Liver (tissue), 9 donors: ENCODE measurements around the gene PPP2CA. TPM values are rescaled to one million over a fixed set of nuclear protein-coding genes. Genes with fewer than 3 reads are reported as not detected.

ENCODE experiments used
- DNase-seq: peaks from one replicate; pipeline ENCODE4 v3.0.0-alpha.2; 2017; ENCODE audit warnings: low spot score
- H3K27ac ChIP-seq, 2 donors: one replicate each; pipeline ENCODE4 v1.7.0; 2013; ENCODE audit warnings: inconsistent platforms in 2 of 2, low read length in 2 of 2, control low read depth in 1 of 2, low read depth in 1 of 2, mild to moderate bottlenecking in 1 of 2
- H3K27me3 ChIP-seq, 4 donors: one replicate each; pipeline versions ENCODE4 v1.6.1 to v1.7.0; 2013; ENCODE audit warnings: low read length in 3 of 4, inconsistent platforms in 1 of 4, mild to moderate bottlenecking in 1 of 4, moderate library complexity in 1 of 4; ENCODE audit not compliant: control insufficient read depth in 4 of 4, insufficient read depth in 4 of 4
- H3K36me3 ChIP-seq, 4 donors: one replicate each; pipeline versions ENCODE4 v1.6.1 to v1.7.0; 2013; ENCODE audit warnings: low read length in 3 of 4, mild to moderate bottlenecking in 3 of 4, low read depth in 1 of 4, moderate library complexity in 1 of 4; ENCODE audit not compliant: control insufficient read depth in 4 of 4, insufficient read depth in 3 of 4
- H3K4me1 ChIP-seq, 4 donors: one replicate each; pipeline versions ENCODE4 v1.6.1 to v1.7.0; 2013; ENCODE audit warnings: low read length in 3 of 4, mild to moderate bottlenecking in 3 of 4, moderate library complexity in 1 of 4; ENCODE audit not compliant: control insufficient read depth in 4 of 4, insufficient read depth in 4 of 4
- H3K4me3 ChIP-seq, 3 donors: one replicate each; pipeline versions ENCODE4 v1.6.1 to v1.7.0; 2013; ENCODE audit warnings: low read length in 3 of 3, control low read depth in 1 of 3, low read depth in 1 of 3, mild to moderate bottlenecking in 1 of 3
- H3K9ac ChIP-seq, 2 donors: one replicate each; pipeline ENCODE4 v1.7.0; 2013; ENCODE audit warnings: low read length in 2 of 2, mild to moderate bottlenecking in 2 of 2, moderate library complexity in 2 of 2, control low read depth in 1 of 2, low read depth in 1 of 2
- H3K9me3 ChIP-seq, 4 donors: one replicate each; pipeline versions ENCODE4 v1.6.1 to v1.7.0; 2013; ENCODE audit warnings: low read length in 3 of 4; ENCODE audit not compliant: control insufficient read depth in 4 of 4
- ATF3 ChIP-seq: IDR thresholded peaks from 2 replicates; pipeline ENCODE4 v1.6.1; 2016; ENCODE audit warnings: antibody characterized with exemption
- EGR1 ChIP-seq, 2 donors: IDR thresholded peaks; 2 replicates each; pipeline ENCODE4 v1.6.1; 2016 to 2018; ENCODE audit warnings: antibody characterized with exemption in 2 of 2, low read depth in 2 of 2
- FOXA1 ChIP-seq: IDR thresholded peaks from 2 replicates; pipeline ENCODE4 v1.6.1; 2016; ENCODE audit warnings: antibody characterized with exemption
- FOXA2 ChIP-seq: IDR thresholded peaks from 2 replicates; pipeline ENCODE4 v1.6.1; 2016; ENCODE audit warnings: antibody characterized with exemption
- GABPA ChIP-seq, 2 donors: IDR thresholded peaks in 1 of 2; conservative IDR thresholded peaks in 1 of 2; 2 replicates each; pipeline ENCODE4 v1.6.1; 2016; ENCODE audit warnings: antibody characterized with exemption in 2 of 2, mild to moderate bottlenecking in 1 of 2, moderate library complexity in 1 of 2
- HNF4A ChIP-seq, 2 donors: conservative IDR thresholded peaks; 2 replicates each; pipeline ENCODE4 v1.6.1; 2016; ENCODE audit warnings: antibody characterized with exemption in 2 of 2, mild to moderate bottlenecking in 2 of 2
- HNF4G ChIP-seq: IDR thresholded peaks from 2 replicates; pipeline ENCODE4 v1.6.1; 2016; ENCODE audit warnings: antibody characterized with exemption
- JUND ChIP-seq, 2 donors: IDR thresholded peaks; 2 replicates each; pipeline ENCODE4 v1.6.1; 2016; ENCODE audit warnings: antibody characterized with exemption in 2 of 2
- MAX ChIP-seq: IDR thresholded peaks from 2 replicates; pipeline ENCODE4 v1.6.1; 2016; ENCODE audit warnings: antibody characterized with exemption
- NR2F2 ChIP-seq: IDR thresholded peaks from 2 replicates; pipeline ENCODE4 v1.6.1; 2016; ENCODE audit warnings: antibody characterized with exemption
- RAD21 ChIP-seq, 2 donors: IDR thresholded peaks; 2 replicates each; pipeline ENCODE4 v1.6.1; 2016; ENCODE audit warnings: antibody characterized with exemption in 2 of 2, mild to moderate bottlenecking in 2 of 2
- REST ChIP-seq: IDR thresholded peaks from 2 replicates; pipeline ENCODE4 v1.6.1; 2016; ENCODE audit warnings: antibody characterized with exemption, mild to moderate bottlenecking
- RXRA ChIP-seq, 2 donors: IDR thresholded peaks; 2 replicates each; pipeline ENCODE4 v1.6.1; 2017 to 2018; ENCODE audit warnings: antibody characterized with exemption in 2 of 2, mild to moderate bottlenecking in 1 of 2
- SP1 ChIP-seq: IDR thresholded peaks from 2 replicates; pipeline ENCODE4 v1.6.1; 2018; ENCODE audit warnings: antibody characterized with exemption, mild to moderate bottlenecking
- TAF1 ChIP-seq: conservative IDR thresholded peaks from 2 replicates; pipeline ENCODE4 v1.6.1; 2016; ENCODE audit warnings: antibody characterized with exemption, mild to moderate bottlenecking
- YY1 ChIP-seq: IDR thresholded peaks from 2 replicates; pipeline ENCODE4 v1.6.1; 2016; ENCODE audit warnings: antibody characterized with exemption, mild to moderate bottlenecking
- ZBTB33 ChIP-seq: IDR thresholded peaks from 2 replicates; pipeline ENCODE4 v1.6.1; 2016; ENCODE audit warnings: antibody characterized with exemption
- WGBS: extraction: QIAGEN DNeasy Blood & Tissue Kit; methylation state at CpG from one replicate; pipeline ENCODE4 v1.1.7; 2013; 5-methylcytosine and 5-hydroxymethylcytosine counted together
- polyA plus RNA-seq, 2 donors: library from polyadenylated mRNA; stranded (reverse) in 1 of 2; unstranded in 1 of 2; fragments of 200-250 nt in 1 of 2; fragments of >200 nt in 1 of 2; fragmentation: Nextera tagmentation in 1 of 2; extraction: Ambion mirVana in 1 of 2; gene quantifications; one replicate each; pipeline versions ENCODE4 v1.2.1 to v1.2.3, GENCODE V29; 2013 to 2015
- total RNA-seq, 2 donors: library from RNA; depleted of rRNA; stranded (reverse); fragments of >200 nt; gene quantifications; one replicate each; pipeline ENCODE4 v1.2.3, GENCODE V29; 2014
- donor health status: healthy.
- donor health status: healthy.
- donor health status: healthy.
- donor health status: healthy.
- donor health status: healthy.

PPP2CA gene
- 10 to 100 TPM; 45.2 to 71.6 TPM for total RNA-seq
- polyA plus RNA-seq = 10 to 100 TPM; 43.3 to 64.9 TPM

- peak within 1 kb of the TSS; percentile 95 to 98 for H3K9ac ChIP-seq
- peak within 1 kb of the TSS; percentile 84 to 98 (median 96) for H3K4me3 ChIP-seq
- no peaks in the 10 kb centered on the region for H3K36me3 ChIP-seq
- H3K9me3 ChIP-seq = no peaks in the 10 kb centered on the region
- peaks cover 1 to 36% (median 26%) of the 10 kb centered on the region in 4 donors for H3K4me1 ChIP-seq
- TF ChIP-seq REST = peak; percentile 73
- TF ChIP-seq EGR1 (IDR thresholded peaks at IDR 0.05; ENCODE audit: low read depth in 2 of 2) = no peak
- TF ChIP-seq TAF1 = no peak
- TF ChIP-seq YY1 = peak; percentile 96
- peak; percentile 68 for TF ChIP-seq NR2F2
- TF ChIP-seq RXRA (IDR thresholded peaks at IDR 0.05) = peak; percentile 37 to 64
- TF ChIP-seq MAX = peak; percentile 60
- TF ChIP-seq HNF4G = no peak
- TF ChIP-seq FOXA2 = no peak
- TF ChIP-seq JUND (IDR thresholded peaks at IDR 0.05) = peak in 1 of 2 donors; percentile 31
- TF ChIP-seq SP1 = peak; percentile 77
- peak in 1 of 2 donors; percentile 50 for TF ChIP-seq GABPA (IDR thresholded peaks at IDR 0.05 in 1 of 2, conservative IDR thresholded peaks at IDR 0.05 in 1 of 2)
- peak; percentile 53 for TF ChIP-seq ZBTB33
- TF ChIP-seq FOXA1 = no peak
- TF ChIP-seq RAD21 (IDR thresholded peaks at IDR 0.05) = no peak
- TF ChIP-seq HNF4A (conservative IDR thresholded peaks at IDR 0.05) = peak; percentile 37 to 50
- DNase-seq = peak; percentile 99
- under 1% methylated on average over 73 of the region's 73 CpGs for WGBS
- H3K27ac ChIP-seq = peak within 1 kb of the TSS; percentile 98 to 99
- H3K27me3 ChIP-seq = no peaks in the 10 kb centered on the region
Measured at GRCh38 chr5:134225780-134226440, at the start of gene PPP2CA. PPP2CA (minus strand) TSS chr5:134226073; CDS start chr5:134225861, 212 bp downstream.

GRCh38 chr5:134273642-134274395 lies 47.9 kb upstream of the PPP2CA start:
- Histone ChIP-seq H3K27me3 (no peaks in the 10 kb centered on the region), H3K9ac (no peak overlapping the region), H3K36me3 (no peaks in the 10 kb centered on the region), H3K27ac (no peak overlapping the region), H3K4me3 (no peak overlapping the region), H3K9me3 (no peaks in the 10 kb centered on the region), H3K4me1 (no peaks in the 10 kb centered on the region)
- WGBS = 88% methylated on average over 3 of the region's 3 CpGs
- no peak for DNase-seq
- TF ChIP-seq REST = no peak
- no peak for TF ChIP-seq SP1
- TF ChIP-seq ZBTB33 = no peak
- no peak for TF ChIP-seq RXRA (IDR thresholded peaks at IDR 0.05)
- no peak for TF ChIP-seq HNF4A (conservative IDR thresholded peaks at IDR 0.05)
- TF ChIP-seq FOXA1 = no peak
- no peak for TF ChIP-seq ATF3
- no peak for TF ChIP-seq MAX
- TF ChIP-seq FOXA2 = no peak
- no peak for TF ChIP-seq HNF4G
- TF ChIP-seq YY1 = no peak
- no peak for TF ChIP-seq RAD21 (IDR thresholded peaks at IDR 0.05)
- TF ChIP-seq NR2F2 = no peak
